Measurements from ENCODE around the gene WASHC4. TPM values are rescaled to one million over a fixed set of nuclear protein-coding genes. Genes with fewer than 3 reads are reported as not detected.

WASHC4 gene
- polyA plus RNA-seq, 12 donors, result 27.2 to 54.0 (median 44.5) TPM; not detected in 1

- DNase-seq, result no peak
Measured at GRCh38 chr12:105204916-105205315, 97.4 kb downstream of the WASHC4 start.

GRCh38 chr12:105205322-105206048 lies 98.0 kb downstream of the WASHC4 start:
- no peak for DNase-seq

DNA sequence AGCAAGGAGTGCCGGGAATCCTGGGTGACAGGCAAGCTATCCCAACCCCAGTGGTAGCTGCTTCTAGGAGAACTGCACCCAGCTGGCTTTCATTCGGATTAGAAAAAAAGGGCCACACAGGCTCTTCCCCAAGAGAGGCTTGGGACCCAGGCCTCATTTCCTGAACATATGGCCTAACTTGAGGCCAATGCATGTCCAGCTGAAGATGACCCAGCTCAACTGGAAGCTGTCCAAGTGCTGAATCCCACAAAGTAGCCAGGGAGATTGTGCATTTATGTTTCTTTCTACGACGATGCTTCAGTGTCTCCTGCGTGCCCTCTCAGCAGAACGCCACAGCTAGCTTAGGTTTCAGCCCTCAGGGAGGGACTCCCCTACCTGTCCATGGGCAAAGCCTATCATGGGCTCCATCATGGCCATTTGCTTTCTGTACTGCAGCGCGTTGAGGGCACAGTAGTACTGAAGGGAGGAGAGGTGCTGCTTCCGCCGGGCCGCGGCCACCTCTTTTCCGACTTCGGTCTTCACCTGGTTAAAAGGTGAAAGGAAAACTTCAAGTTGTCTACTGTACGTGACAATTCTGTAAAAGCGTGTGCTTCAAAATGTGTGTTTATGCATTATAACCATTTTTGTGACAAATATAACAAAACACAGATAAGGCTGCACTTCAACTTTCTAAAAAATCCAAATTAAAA lies 99.3 kb downstream of the WASHC4 start:
- peak; percentile 22 for DNase-seq

DNA sequence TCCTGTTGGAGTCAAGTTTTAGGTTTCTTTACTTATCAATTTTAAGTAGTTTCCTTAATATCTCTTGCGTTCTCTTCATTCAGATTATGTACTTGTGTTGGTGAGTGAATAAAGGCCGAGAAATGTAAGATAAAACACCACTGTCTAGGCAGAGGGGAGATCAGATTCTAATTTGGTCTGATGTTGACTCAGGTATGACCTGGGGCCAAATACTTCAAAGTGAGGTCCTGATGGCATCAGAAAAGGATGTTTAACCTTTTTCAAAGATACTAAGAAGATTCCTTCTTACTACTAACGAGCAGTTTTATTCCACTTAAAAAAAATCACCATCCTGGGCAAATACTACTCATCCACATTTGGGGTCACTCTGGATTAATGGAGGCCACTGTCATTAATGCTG lies 101.6 kb downstream of the WASHC4 start:
- DNase-seq, result no peak

DNA sequence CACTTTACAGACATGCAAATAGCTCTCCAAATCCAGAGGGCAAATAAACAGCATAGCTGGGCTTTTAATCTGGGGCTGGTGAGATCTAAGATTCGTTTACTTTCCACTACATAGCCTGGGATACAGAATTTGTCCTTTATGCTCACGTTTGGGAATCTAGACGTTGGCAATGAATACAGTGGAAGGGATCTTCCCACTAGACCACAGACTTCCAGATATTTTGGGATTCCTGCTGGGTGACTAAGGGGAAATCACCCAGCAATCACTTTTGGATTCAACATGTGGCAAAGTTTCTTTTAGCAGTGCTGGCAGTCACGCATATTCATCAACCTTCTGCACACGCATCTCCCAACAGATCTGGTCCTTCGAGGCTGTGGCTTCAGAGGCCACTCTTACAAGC lies 104.9 kb downstream of the WASHC4 start:
- DNase-seq, result no peak

DNA sequence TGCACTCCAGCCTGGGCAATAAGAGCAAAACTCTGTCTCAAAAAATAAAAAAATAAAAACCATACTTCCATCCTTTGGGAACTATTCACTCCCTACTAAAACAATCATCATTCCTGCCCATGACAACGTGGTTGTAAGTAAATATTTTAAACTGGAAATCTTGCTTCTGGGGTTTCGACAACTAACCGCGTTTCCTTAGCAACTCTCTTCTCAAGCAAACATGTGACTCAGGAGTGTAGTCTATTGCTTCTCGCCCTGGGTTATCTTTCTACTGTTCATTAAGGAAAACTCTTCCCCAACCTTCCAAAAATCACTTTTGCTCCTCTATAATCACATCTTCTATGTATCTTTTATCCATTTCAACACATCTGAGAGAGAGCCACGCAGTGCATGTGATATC lies 106.6 kb downstream of the WASHC4 start:
- no peak for DNase-seq

DNA sequence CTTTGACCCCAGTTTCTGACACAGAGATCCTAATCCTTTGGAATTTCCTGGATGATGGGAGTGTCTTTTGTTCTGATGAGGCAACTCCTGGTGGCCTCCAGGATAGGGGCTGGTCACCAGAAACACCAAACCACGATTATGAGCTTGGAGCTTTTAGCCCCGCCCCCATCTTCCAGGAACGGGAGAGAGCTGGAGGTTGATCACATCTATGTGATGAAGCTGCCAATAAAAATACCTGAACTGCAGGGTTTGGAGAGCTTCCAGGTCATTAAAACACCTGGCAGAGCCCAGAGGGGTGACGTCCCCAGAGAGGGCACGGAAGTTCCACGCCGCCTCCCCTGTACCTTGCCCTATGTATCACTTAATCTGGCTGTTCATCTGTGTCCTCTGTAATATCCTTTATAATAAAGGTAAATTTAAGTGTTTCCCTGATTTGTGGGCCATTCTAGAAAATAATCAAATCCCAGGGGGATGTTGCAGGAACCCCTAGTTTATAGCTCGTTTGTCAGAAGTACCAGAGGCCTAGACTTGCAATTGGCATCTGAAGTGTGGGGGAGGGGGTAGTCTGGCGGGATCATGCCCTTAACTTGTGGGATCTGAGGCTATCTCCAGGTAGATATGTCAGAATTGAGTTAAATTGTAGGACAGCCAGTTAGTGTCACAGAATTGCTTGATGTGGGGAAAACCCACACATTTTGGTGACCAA lies 107.3 kb downstream of the WASHC4 start:
- no peak for DNase-seq

DNA sequence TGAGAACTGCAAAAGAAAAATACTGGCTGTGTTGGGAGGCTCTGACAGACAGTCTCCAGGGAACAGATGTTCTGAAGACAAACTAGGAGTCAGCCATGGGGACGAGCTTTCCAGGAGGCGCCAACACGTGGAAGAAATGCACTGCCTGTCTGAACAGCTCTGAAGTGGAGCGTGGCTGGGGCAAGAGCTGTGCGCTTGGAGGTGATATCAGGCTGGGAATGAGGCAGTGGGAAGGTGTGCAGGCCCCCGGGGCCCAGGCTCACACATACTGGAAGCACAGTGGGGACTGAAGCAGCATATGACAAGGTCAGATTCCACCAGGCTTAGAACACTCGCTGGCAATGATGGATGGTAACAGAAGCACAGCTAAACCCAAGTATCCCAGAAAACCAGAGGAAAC lies 110.9 kb downstream of the WASHC4 start:
- no peak for DNase-seq

Other genes starting within 250 kb of the WASHC4 start
- 1 to 10 TPM in 11 of 12 donors, not detected in 1; 2.4 to 6.7 (median 3.4) TPM for gene SLC41A2, start 149.4 kb upstream of the WASHC4 start, polyA plus RNA-seq (ENCODE audit: insufficient read length in 12 of 12)
- 10 to 100 TPM in 6 of 12 donors, 1 to 10 TPM in 5, not detected in 1; 1.4 to 12.5 (median 10.2) TPM for gene NOPCHAP1, start 121.4 kb upstream of the WASHC4 start, polyA plus RNA-seq (ENCODE audit: insufficient read length in 12 of 12)
- 10 to 100 TPM in 4 of 12 donors, 1 to 10 TPM in 7, not detected in 1; 6.5 to 17.1 (median 9.6) TPM for gene ALDH1L2, start 23.3 kb upstream of the WASHC4 start, polyA plus RNA-seq (ENCODE audit: insufficient read length in 12 of 12)
- 10 to 100 TPM in 11 of 12 donors, not detected in 1; 21.7 to 65.5 (median 33.5) TPM for gene APPL2, start 128.4 kb downstream of the WASHC4 start, polyA plus RNA-seq (ENCODE audit: insufficient read length in 12 of 12)
- gene C12orf75, start 223.0 kb downstream of the WASHC4 start, polyA plus RNA-seq (ENCODE audit: insufficient read length in 12 of 12), result 10 to 100 TPM in 3 of 12 donors, 1 to 10 TPM in 8, not detected in 1; 4.1 to 27.9 (median 8.3) TPM